Stimulated activated CD4-positive, alpha-beta T cell treated with anti-CD3 and anti-CD28 coated beads, Interleukin-2, amount 100 ng/mL, for 48 hours (primary cell): Measurements from ENCODE around the gene RABIF.
"Not testable (repeated sequence)": the region's sequence is repeated elsewhere in the genome, so short reads cannot be mapped to it uniquely, and the experiment has no call there.

ENCODE experiments used
- DNase-seq, 2 donors: peaks; one replicate each; pipeline ENCODE4 v3.0.0-alpha.2; 2020

The RABIF gene

DNA sequence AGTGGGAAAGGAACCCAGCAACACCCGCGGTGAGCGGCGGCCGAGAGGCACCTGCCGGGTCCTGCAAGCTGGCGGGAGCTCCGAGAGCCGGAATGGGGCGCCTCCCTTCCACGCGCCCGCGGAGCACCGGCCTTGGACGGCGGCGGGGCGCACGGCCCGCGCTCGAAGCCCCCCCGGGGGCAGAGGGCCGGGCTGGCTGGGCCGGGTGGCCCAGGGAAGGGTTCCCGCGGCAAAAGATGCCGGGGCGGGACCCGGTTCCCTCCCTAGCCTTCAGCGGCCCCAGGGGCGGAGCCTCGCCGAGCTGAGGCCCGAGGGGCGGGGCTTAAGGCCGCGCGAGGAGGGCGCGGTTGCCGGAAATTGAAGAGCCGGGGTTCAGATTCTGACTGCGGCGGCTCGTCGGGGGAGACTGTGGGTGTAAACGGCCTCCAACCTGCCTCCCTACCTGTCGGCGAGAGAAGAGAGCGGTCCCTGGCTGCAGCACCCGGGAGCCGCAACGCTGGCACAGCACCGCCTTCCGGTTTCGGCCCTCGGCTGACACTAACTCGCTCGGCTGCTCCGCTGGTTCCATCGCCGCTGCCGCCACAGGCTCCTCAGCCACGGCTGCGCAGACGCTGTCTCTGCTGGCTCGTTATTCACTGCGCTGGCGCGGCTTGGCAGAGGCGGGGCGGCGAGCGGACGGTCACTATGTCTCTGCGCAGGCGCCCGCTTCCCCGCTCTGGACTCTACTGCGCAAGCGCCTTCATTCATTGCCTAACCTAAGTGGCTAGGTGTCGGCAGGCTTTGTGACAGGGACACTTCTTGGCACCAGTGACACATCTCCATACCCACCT lies at the start of gene RABIF:
Gene RABIF (minus strand): TSS at position 619 of the 830 bp plus-strand sequence. CDS start 51 bp downstream, at position 568.
- DNase-seq, result peak; percentile 94 to 95

DNA sequence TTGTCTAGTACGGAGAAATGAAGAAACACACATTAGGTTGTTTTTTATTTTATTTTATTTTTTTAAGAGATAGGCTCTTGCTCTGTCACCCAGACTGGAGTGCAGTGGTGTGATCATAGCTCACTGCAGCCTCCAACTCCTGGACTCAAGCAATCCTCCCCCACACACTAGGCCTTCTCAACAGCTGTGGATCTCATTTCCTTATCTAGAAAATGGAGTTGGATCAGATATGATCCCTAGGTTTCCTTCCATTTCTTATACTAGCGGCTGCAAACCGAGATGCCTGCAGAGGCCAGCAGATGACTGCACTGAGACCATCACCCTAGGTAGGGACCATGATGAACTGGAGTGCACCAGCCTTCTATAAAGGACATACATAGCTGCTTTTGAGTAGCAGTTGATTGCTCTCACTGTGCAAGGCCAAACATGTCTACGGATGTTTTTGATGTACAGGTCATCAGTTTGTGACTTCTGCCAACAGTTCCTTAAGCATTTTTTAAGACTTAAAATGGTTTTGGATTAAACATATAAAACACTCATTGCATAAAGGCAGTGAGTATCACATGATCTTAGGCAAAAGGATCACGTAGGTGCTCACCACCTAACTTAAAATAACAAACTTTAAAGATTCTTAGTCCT lies 49.5 kb upstream of the RABIF start:
- DNase-seq, result no peak

DNA sequence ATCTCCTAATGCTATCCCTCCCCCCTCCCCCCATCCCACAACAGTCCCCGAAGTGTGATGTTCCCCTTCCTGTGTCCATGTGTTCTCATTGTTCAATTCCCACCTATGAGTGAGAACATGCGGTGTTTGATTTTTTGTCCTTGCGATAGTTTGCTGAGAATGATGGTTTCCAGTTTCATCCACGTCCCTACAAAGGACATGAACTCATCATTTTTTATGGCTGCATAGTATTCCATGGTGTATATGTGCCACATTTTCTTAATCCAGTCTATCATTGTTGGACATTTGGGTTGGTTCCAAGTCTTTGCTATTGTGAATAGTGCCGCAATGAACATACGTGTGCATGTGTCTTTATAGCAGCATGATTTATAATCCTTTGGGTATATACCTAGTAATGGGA lies 47.5 kb upstream of the RABIF start:
- not testable (repeated sequence) for DNase-seq

DNA sequence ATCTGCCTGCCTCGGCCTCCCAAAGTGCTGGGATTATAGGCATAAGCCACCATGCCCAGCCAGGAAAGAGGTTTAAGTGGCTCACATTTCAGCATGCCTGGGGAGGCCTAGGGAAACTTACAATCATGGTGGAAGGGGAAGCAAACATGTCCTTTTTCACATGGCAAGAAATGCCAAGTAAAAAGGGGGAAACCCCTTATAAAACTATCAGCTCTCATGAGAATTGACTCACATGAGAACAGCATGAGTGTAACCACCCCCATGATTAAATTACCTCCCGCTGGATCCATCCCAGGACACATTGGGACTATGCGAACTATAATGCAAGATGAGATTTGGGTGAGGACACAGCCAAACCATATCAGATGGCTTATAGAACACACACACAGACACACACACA lies 46.9 kb upstream of the RABIF start:
- DNase-seq, result no peak

DNA sequence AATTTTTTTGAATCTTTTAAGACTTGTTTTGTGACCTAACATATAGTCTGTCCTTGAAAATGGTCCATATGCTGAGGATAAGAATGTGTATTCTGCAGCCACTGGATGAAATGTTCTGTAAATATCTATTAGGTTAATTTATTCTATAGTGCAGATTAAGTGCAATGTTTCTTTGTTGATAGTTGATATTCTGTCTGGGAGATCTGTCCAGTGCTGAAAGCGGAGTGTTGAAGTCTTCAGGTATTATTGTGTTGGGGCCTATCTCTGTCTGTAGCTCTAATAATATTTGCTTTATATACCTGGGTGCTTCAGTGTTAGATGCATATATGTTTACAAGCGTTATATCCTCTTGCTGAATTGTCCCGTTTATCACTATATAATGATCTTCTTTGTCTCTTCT lies 45.8 kb upstream of the RABIF start:
- no peak for DNase-seq

DNA sequence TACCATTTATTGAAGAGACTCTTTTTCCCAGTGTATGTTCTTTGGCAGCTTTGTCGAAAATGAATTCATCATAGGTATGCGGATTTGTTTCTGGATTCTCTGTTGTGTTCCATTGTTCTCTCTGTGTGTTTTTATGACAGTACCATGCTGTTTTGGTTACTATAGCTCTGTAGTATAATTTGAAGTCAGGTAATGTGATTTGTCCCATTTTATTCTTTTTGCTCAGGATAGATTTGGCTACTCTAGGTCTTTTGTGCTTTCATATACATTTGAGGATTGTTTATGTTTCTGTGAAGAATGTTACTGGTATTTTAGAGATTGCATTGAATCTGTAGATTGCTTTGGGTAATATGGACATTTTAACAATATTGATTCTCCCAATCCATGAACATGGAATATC lies 43.5 kb upstream of the RABIF start:
- DNase-seq, result no peak

DNA sequence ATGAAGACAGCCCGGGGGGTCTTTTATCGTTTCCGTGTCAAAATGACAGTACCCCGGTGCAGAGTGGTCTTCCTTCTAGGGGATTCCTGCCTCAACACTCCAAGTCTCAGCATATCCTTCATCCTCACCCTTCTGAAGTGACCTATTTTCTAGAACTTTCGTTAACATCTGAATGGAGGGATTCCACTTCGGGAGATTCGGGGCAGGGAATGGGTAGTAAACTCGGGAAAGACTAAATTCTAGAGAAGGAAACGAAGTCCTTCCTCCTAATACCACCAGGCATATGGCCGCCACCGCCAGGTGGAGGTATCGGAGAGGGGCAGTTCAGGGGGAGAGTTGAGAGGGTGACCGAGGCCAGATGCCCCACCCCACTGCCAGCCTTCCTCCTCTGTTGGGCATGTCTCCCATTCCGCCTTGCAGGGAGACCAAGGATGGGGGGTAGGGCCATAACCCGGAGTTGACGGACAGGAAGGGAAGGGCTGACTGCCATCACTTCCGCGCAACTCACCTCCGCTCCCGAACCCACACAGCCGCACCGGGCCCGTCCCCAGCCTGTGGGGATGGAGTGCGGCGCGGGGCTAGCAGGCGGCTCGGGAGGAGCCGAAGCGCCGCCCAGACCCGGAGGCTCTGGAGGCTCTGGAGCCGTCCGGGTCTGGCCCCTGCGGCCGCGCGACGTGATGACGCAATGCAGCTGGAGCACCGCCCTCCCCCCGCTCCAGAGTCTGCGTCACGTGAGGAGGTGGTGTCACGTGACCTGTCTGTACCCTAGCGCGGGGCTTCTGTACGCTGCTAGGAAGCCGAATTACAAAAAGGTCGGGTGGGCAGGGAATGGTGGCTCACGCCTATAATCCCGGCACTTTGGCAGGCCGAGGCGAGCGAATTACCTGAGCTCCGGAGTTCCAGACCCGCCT lies 37.9 kb upstream of the RABIF start, which contains the start of gene KLHL12:
Gene KLHL12 (minus strand): TSS at position 654 of the 911 bp plus-strand sequence. CDS start 2,072 bp downstream, outside the sequence.
- peak; percentile 89 to 92 for DNase-seq

DNA sequence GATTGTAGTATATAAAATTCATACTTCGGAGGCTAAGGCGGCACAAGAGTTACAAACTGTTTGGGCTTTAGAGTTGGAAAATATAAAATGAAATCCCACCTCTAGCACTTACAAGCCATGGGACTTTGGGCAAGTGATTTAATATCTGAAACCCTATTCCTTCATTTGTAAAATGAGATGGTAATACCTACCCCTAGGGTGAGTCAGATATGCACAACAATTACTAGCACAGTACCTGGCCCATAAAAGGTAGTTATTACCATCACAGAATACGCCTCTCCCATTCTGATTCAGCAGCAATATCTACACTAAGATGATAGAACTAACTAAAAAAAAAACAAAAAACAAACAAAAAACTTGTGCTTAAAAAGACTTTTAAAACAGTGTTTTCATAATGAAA lies 34.6 kb upstream of the RABIF start:
- no peak for DNase-seq

DNA sequence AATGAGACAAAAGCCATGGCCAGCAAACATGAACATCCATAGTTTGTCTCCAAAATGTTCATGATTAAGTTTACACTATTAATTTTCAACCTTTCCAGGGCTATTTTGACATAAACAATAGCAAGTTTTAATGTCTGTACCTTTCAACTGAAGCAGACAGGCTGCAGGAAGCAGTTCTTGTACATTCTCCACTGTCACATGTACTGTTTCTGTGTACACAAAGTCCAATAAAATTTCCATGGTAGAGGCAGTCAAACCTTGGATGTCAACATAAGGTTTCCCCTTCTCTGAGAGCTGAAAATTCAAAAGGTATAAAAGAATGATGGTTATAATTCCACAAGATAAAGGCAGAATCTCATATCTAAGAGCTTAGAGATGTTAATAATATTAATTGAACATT lies 30.7 kb upstream of the RABIF start:
- DNase-seq, result no peak

DNA sequence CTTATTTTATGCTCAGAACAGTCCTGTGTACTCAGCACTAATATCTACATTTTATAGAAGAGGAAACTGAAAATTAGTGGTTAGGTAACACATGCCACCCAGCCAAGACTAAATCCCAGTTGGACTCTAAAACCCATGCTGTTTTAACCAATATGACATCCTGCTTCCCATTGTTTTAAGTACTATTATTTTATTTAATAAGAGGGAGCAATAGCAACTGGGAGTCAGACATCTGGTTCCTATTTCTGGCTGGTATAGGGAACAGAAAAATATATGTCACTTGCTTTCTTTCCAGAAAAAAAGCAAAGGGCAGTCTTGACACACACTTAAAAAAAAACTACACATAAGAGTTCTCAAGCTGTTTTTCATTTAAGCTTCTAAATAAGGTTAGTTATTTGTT lies 26.2 kb upstream of the RABIF start:
- no peak for DNase-seq

DNA sequence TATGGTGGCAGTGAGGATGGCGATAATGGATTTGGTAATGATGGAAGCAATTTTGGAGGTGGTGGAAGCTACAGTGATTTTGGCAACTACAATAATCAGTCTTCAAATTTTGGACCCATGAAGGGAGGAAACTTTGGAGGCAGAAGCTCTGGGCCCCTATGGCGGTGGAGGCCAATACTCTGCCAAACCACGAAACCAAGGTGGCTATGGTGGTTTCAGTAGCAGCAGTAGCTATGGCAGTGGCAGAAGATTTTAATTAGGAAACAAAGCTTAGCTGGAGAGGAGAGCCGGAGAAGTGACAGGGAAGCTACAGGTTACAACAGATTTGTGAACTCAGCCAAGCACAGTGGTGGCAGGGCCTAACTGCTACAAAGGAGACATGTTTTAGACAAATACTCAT lies 23.5 kb upstream of the RABIF start:
- not testable (repeated sequence) for DNase-seq

DNA sequence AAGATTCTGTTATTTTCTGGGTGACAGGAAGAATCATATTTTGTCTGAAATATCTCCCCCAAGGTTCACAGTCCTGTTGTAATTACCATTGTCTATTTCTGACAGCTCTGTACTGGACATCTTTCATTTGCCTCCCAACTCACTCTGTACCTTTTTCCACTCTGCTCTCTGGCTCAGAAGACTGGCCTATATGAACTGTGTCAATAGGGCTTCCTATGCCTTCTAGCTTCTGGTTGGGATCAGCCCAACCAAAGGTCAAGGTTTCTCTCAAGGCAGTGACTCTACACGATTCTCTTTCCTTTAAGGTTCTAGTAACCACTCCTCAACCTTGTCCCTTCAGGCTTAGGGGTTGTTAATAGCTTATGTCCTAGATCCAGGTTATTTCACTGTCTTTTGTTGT lies 20.5 kb upstream of the RABIF start:
- DNase-seq, result no peak

DNA sequence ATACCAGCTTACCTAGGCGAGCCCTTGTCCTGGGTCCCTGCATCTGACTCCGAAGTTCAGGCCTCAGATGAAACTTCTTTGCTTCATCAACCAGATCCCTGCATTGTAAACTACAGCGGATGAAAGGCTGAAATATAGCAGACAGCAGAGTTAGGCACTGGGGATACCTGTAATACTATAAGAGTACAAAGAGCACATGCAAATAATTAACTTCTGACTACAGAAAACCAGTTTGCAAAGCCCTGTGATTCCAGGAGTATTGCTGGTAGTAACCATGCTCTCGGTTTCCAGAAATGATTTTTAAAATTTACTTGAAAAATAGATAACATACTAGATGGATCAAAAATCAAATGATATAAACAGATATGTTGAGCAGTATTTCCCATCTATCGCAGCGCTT lies 20.0 kb upstream of the RABIF start:
- DNase-seq, result no peak

DNA sequence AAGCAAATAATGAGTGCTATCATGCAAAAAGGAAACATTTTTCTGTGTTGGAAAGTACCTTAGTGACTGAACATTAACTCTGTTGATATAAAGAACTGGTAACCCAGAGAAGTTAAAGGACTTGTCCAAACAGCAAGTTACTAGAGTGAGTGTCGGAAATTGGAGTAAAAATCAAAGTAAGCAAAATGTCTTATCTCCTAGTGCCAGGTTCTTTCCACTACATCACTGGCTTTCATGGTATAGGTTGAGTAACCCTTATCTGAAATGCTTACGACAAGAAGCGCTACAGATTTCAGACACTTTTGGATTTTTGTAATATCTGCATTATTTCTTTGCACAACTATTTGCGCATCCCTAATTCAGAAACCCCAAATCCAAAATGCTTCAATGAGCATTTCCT lies 16.4 kb upstream of the RABIF start:
- no peak for DNase-seq

DNA sequence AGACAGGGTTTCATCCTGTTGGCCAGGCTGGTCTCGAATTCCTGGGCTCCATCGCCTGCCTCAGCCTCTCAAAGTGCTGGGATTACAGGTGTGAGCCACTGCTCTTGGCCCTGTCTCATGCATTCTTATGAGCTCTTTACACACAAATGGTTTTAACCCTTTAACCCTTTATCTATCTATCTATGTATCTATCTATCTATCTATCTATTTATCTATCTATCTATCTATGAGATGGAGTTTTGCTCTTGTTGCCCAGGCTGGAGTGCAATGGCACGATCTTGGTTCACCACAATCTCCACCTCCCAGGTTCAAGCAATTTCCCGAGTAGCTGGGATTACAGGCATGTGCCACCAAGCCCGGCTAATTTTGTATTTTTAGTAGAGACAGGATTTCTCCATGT lies 14.9 kb upstream of the RABIF start:
- DNase-seq, result not testable (repeated sequence)

DNA sequence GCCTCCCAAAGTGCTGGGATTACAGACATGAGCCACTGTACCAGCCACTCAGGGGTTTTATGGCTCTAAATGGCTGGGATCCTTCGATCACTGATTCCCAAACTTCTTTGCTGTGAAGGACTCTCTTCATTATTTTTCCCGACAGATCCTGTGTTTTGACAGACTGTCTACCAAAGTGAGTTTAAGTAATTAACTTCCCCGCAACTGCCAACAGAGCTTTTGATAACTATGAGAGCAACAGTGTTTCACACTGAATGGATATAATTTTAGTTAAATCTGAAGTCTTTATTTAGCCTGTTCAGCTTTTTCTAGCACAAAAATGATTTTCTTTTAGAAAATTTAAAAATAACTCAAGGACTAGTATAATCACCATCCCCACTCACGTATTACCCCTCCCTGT lies 12.6 kb upstream of the RABIF start:
- DNase-seq, result no peak

DNA sequence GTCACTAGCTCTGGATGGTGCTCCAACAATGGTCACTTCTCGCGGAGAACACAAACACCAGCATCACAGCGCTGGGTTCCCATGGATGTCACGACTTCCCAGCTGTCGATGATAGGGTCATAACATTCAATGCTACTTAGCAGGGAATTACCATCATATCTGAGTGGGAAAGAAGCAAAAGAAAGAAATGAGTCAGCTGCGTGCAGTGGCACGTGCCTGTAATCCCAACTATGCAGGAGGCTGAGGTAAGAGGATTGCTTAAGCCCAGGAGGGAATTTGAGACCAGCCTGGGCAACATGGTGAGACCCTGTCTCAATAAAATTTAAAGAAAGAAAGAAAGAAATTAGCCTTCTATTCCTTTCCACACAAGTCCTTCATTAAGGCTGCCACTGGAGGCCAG lies 3.6 kb upstream of the RABIF start:
- DNase-seq, result no peak

DNA sequence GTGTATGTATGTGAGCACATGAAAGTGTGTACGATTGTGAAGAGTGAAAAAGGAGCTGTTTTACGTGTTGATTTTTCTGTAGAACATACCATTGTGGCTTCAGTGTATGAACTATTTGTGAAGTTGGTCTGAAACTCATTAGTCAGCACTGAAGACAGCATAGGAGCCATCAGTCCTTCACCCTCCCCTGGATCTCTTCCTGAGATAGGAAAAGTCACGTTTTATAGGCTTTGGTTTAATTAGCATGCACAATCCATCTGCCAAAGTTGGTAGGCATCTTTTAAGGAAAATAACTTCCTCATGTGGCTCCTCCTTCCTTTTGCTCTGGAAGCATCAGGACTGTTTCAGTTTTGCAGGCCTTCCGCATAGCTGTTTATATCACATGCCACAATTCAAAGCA lies 1.4 kb upstream of the RABIF start:
- DNase-seq, result no peak

DNA sequence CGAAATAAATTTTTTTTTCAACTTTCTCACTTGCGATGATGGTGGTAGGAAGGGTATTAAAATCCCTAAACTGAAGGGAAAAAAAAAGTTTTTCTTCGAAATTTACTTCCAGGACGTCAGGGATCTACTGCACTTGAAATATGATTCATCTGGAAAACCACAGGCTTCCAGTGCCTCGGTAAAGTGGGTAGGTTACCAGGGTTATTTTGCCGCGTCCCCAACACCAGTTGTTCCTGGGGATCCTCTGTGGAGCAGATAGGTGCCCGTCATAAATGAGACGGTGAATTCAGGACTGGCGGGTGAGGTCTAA lies 773 bp downstream of the RABIF start:
- DNase-seq, result no peak

DNA sequence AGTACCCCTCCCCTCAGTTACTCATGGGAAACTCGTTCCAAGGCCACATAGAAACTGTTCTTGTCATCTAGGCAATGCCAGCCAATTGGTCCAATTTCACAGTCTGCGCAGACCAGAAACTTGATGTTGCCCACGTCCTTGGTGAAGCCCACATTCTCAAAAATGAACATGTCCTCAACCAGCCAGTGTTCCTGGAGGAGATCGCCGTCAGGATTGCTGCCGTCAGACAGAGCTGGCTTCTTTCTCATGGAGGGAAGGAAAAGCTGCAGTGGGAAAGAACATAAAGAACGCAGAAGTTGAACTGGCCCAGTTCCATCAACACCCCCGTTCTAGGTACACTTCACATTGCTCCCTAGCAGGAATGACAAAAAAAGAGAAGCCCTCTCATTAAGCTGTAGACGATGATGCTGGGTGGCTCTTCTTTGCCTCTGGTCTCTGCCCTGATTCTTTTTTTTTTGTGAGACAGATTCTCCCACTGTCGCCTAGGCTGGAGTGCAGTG lies 7.9 kb downstream of the RABIF start:
- no peak for DNase-seq

DNA sequence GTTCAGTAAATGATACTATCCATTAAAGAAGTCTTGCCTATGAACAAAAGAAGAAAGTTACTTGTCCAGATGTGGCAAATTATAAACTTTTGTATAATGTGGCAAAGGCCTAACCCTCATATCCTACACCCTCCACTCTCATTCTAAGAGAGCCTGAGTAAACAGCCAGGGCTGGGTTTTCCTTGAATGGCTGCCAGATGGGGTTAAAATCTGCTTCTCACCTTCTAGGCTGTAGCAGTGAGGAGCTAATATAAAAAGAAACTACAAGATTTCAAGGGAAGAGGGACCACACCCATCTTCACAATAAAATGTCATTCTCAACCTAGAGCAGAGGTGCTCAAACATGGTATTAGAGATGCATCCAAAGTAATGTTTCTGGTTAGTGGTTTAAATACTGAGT lies 8.9 kb downstream of the RABIF start:
- no peak for DNase-seq

DNA sequence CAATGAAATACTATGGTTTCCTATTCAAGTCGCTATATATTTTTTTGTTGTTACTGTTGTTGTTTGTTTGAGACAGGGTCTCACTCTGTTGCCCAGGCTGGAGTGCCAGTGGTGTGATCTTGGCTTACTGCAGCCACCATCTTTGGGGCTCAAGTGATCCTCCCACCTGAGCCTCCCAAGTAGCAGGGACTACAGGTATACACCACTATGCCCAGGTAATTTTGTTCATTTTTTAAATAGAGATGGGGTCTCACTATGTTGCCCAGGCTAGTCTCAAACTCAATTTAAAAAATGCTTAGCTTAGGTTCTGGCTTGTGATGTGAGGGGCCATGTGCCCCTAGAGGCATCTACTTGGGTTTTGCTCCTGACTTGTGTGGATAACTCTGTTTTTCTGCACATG lies 9.8 kb downstream of the RABIF start:
- DNase-seq, result no peak

DNA sequence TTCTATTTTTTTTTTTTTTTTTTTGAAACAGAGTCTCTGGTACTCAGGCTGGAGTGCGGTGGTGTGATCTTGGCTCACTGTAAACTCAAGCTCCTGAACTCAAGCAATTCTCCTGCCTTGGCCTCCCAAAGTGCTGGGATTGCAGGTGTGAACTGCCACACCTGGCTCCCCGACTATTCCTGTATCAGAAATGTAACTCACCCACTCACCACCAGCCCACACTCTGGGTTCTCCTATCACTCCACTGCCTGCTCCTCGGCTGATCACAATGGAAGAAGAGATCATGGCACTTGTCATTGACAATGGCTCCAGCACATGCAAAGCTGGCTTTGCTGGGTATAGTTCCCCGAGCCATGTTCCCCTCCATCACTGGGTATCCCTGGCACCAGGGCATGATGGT lies 15.9 kb downstream of the RABIF start:
- DNase-seq, result no peak
